Subcutaneous abdominal adipose tissue (tissue), 5 donors: ENCODE data around the gene SLAMF9.

ENCODE experiments used
- H3K27ac ChIP-seq: one replicate; pipeline ENCODE4 v1.7.0; 2013; ENCODE audit warnings: low read depth, mild to moderate bottlenecking, inconsistent platforms, low read length, moderate library complexity
- H3K27me3 ChIP-seq, 5 donors: one replicate each; pipeline ENCODE4 v1.7.0; 2013; ENCODE audit warnings: low read length in 5 of 5, inconsistent platforms in 1 of 5; ENCODE audit not compliant: control insufficient read depth in 5 of 5, insufficient read depth in 4 of 5
- H3K36me3 ChIP-seq, 5 donors: one replicate each; pipeline ENCODE4 v1.7.0; 2013; ENCODE audit warnings: low read length in 5 of 5; ENCODE audit not compliant: control insufficient read depth in 5 of 5, insufficient read depth in 5 of 5
- H3K4me1 ChIP-seq, 5 donors: one replicate each; pipeline ENCODE4 v1.7.0; 2013; ENCODE audit warnings: low read length in 5 of 5, mild to moderate bottlenecking in 3 of 5, moderate library complexity in 1 of 5; ENCODE audit not compliant: control insufficient read depth in 5 of 5, insufficient read depth in 5 of 5
- H3K4me3 ChIP-seq, 5 donors: one replicate each; pipeline ENCODE4 v1.7.0; 2013; ENCODE audit warnings: low read length in 5 of 5, low read depth in 1 of 5
- H3K9ac ChIP-seq, 5 donors: one replicate each; pipeline ENCODE4 v1.7.0; 2013; ENCODE audit warnings: low read length in 5 of 5, mild to moderate bottlenecking in 4 of 5, moderate library complexity in 3 of 5
- H3K9me3 ChIP-seq, 5 donors: one replicate each; pipeline ENCODE4 v1.7.0; 2013; ENCODE audit warnings: low read length in 5 of 5; ENCODE audit not compliant: control insufficient read depth in 5 of 5
- donor health status: healthy.
- donor health status: healthy.
- donor health status: healthy.
- donor health status: healthy.
- donor health status: healthy.

SLAMF9 gene

GRCh38 chr1:159923203-159924024, 30.6 kb downstream of the SLAMF9 start:
- peak overlapping the region; percentile 97 for H3K27ac ChIP-seq
- no peaks in the 10 kb centered on the region for H3K27me3 ChIP-seq
- H3K4me3 ChIP-seq = peak overlapping the region; percentile 84 to 100 (median 92)
- peak overlapping the region; percentile 44 to 99 (median 95) for H3K9ac ChIP-seq
- no peaks in the 10 kb centered on the region for H3K9me3 ChIP-seq
- peaks cover 9 to 75% (median 51%) of the 10 kb centered on the region in 5 donors for H3K4me1 ChIP-seq
- H3K36me3 ChIP-seq = peaks cover 4 to 34% (median 24%) of the 10 kb centered on the region in 5 donors

- Histone ChIP-seq H3K9ac (peak overlapping the region; percentile 22 to 99 (median 91)), H3K4me1 (peaks cover 11 to 81% (median 59%) of the 10 kb centered on the region in 5 donors)
Measured at GRCh38 chr1:159922511-159923202, 31.4 kb downstream of the SLAMF9 start.

GRCh38 chr1:159921700-159922504, 32.1 kb downstream of the SLAMF9 start:
- H3K9me3 ChIP-seq = no peaks in the 10 kb centered on the region
- H3K36me3 ChIP-seq = peaks cover 4 to 47% (median 35%) of the 10 kb centered on the region in 5 donors
- peak overlapping the region; percentile 3 to 100 (median 92) for H3K4me3 ChIP-seq
- H3K4me1 ChIP-seq = peaks cover 11 to 85% (median 63%) of the 10 kb centered on the region in 5 donors
- H3K9ac ChIP-seq = peak overlapping the region; percentile 48 to 99 (median 91)
- H3K27me3 ChIP-seq = no peaks in the 10 kb centered on the region
- peak overlapping the region; percentile 97 for H3K27ac ChIP-seq

More at GRCh38 chr1:159922511-159923202, 31.4 kb downstream of the SLAMF9 start:
- Histone ChIP-seq H3K9me3 (no peaks in the 10 kb centered on the region), H3K27me3 (no peaks in the 10 kb centered on the region), H3K4me3 (peak overlapping the region; percentile 84 to 100 (median 92)), H3K36me3 (peaks cover 4 to 41% (median 31%) of the 10 kb centered on the region in 5 donors), H3K27ac (peak overlapping the region; percentile 97)

GRCh38 chr1:159921251-159921650, 32.8 kb downstream of the SLAMF9 start:
- Histone ChIP-seq H3K4me3 (peak overlapping the region in 3 of 5 donors; percentile 27 to 97 (median 92)), H3K36me3 (peaks cover 4 to 54% (median 41%) of the 10 kb centered on the region in 5 donors), H3K4me1 (peaks cover 11 to 87% (median 66%) of the 10 kb centered on the region in 5 donors), H3K27ac (peak overlapping the region; percentile 97), H3K9ac (peak overlapping the region in 4 of 5 donors; percentile 41 to 99 (median 49)), H3K27me3 (no peaks in the 10 kb centered on the region), H3K9me3 (no peaks in the 10 kb centered on the region)

- H3K36me3 ChIP-seq = peaks cover 4 to 56% (median 41%) of the 10 kb centered on the region in 5 donors
- H3K9me3 ChIP-seq = no peaks in the 10 kb centered on the region
- H3K27me3 ChIP-seq = no peaks in the 10 kb centered on the region
- H3K4me3 ChIP-seq = no peak overlapping the region
- peaks cover 11 to 83% (median 60%) of the 10 kb centered on the region in 5 donors for H3K4me1 ChIP-seq
- H3K27ac ChIP-seq = peak overlapping the region; percentile 97
- no peak overlapping the region for H3K9ac ChIP-seq
Measured at GRCh38 chr1:159920651-159921050, 33.4 kb downstream of the SLAMF9 start.

- H3K27ac ChIP-seq = peak overlapping the region; percentile 97
- H3K36me3 ChIP-seq = peaks cover 4 to 56% (median 41%) of the 10 kb centered on the region in 5 donors
- peaks cover 11 to 81% (median 58%) of the 10 kb centered on the region in 5 donors for H3K4me1 ChIP-seq
- no peaks in the 10 kb centered on the region for H3K9me3 ChIP-seq
- H3K9ac ChIP-seq = no peak overlapping the region
- H3K4me3 ChIP-seq = no peak overlapping the region
- no peaks in the 10 kb centered on the region for H3K27me3 ChIP-seq
Measured at GRCh38 chr1:159920202-159920601, 33.8 kb downstream of the SLAMF9 start.

- Histone ChIP-seq H3K9ac (no peak overlapping the region), H3K27ac (no peak overlapping the region), H3K36me3 (peaks cover 4 to 56% (median 43%) of the 10 kb centered on the region in 5 donors), H3K4me1 (peaks cover 11 to 74% (median 58%) of the 10 kb centered on the region in 5 donors), H3K27me3 (no peaks in the 10 kb centered on the region), H3K4me3 (no peak overlapping the region), H3K9me3 (no peaks in the 10 kb centered on the region)
Measured at GRCh38 chr1:159919236-159919865, 34.7 kb downstream of the SLAMF9 start.

GRCh38 chr1:159918352-159919200, 35.5 kb downstream of the SLAMF9 start:
- no peaks in the 10 kb centered on the region for H3K9me3 ChIP-seq
- H3K27me3 ChIP-seq = no peaks in the 10 kb centered on the region
- peak overlapping the region; percentile 11 for H3K27ac ChIP-seq
- peaks cover 11 to 66% (median 56%) of the 10 kb centered on the region in 5 donors for H3K4me1 ChIP-seq
- no peak overlapping the region for H3K9ac ChIP-seq
- no peak overlapping the region for H3K4me3 ChIP-seq
- H3K36me3 ChIP-seq = peaks cover 4 to 56% (median 43%) of the 10 kb centered on the region in 5 donors
